Measurements from ENCODE around the gene TSC2.
A peak's percentile ranks its signal among the peaks of the same experiment; 100 is the strongest.

Gene TSC2

DNA sequence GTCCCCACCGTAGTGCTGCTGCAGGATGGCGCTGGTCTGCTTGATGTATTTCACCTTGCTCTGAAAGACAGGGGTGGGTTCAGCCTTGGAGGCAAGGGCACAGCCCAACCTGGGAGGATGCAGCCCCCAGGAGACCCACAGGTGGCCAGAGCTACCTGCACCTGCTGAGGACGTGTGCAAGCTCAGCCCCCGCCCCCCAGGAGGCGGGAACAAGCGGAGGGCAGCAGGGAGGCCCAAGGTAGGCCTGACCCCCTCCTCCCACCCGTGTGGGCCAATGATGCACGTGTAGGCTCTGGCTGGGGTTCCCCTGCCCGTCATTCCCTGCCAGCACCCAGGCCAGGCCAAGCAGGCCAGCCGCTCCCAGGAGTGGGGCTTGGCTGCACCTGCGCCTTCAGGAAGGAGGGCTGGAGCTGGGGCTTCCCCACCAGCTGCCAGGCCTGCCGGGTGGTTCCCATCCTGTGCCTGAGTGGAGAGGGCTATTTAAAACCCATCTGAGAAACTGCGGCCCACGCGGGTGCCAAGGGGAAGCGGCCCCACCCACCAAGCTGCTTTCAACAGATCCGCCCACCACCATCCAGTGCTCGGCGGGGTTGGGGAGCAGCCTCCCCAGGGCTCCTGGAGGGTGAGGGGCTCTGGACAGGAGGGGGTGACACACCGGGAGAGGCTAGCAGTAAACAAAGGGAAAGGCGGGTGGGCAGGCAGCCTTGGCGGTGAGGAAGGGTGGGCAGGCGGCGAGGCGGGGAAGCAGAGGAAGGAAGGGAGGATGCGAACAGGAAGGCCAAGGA lies 3.9 kb upstream of the TSC2 start:
- DNase-seq = peak; percentile 34 to 58

DNA sequence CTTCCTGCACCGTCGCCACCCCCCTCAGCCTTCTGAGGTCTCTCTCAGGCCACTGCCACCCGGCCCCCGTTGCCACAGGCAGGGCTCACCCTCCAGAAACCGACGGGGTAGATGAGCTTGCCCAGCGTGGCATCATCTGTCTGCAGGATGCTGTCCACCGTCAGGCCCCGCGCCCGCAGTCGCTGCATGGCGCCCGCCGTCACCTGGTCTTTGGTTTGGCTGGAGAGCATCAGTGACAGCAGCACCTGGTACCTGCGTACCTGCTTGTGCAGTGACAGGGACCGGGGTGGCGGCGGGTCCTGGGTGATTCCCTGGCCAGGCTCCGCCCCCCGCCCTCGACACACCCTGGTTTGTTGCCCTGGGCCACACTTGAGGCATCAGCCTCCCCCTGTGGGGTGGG lies 3.2 kb upstream of the TSC2 start:
- DNase-seq = no peak

DNA sequence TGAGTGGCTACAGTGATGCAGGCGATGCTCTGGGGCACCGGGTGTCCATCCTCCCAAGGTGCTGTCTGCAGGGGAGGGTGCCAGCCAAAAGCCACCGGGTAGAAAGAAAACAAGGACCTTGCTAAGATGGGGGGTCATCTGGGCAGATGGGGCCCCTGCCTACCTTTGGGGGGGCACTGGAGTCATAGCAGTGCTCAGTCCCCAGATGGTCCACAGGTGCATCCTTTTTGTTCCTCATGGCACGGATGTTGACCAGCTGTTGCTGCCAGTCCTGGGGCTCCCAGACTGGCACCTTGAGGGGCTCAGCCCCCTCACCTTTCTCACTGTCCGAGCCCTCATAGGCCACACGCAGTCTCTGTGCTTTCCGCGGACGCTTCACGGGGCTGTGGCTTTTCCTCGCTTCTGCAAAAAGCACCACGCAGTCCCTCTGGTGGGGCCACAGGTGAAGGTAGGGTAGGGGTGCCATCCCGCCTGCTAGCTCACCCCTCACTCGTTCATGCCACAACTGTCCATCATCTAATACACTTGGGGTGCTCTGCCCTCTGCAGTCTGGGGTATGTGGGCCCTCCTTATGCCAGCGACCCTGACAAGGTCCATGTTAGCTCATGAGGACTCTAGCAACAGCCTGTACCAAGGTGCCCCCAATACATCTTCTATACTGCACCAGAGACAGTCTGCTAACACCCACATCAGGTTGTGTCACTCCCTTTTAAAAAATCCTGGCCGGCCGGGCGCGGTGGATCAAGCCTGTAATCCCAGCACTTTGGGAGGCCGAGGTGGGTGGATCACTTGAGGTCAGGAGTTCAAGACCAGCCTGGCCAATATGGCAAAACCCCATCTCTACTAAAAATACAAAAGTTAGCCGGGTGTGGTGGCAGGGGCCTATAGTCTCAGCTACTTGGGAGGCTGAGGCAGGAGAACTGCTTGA lies 1.6 kb upstream of the TSC2 start:
- no peak for DNase-seq

DNA sequence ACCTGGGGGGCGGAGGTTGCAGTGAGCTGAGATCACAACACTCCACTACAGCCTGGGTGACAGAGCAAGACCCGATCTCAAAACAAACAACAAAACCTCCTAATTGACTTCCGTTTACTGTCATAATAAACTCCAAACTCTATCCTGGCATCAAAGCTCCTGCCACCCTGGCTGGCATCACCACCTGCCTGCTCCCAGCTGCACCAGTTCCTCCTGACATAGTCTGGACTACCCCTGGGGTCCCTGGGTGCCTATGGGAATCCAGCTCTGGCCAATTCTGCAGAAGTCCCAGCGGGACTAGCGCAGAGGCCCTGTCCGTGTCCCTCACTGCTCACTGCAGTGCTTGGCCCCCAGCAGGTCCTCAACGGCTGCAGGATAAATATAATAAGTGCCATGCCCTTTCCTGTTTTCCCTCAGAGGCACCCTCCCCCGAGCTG lies 874 bp upstream of the TSC2 start:
- peak in 1 of 2 experiments; percentile 64 for DNase-seq

DNA sequence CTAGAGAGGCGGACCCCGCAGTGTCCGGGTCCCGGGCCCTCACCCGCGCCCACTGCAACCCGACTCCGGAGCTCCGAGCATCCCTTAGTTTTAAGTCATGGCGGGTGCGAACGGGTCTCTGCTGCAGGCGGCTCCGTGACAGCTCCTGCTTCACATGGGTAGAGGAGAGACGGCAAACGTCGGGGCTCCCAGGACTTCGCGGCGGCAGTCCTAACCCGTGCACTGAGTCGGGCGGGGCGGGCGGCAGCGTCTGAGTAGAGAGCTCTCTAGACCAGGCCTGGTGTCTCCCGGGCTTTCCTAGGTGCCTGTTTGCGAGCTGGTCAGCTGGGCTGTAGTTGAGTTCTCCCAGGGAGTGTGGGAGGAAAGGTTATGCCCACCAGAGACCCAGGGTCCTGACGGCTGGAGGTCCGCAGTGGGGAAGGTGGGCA lies 345 bp downstream of the TSC2 start:
- DNase-seq = no peak

DNA sequence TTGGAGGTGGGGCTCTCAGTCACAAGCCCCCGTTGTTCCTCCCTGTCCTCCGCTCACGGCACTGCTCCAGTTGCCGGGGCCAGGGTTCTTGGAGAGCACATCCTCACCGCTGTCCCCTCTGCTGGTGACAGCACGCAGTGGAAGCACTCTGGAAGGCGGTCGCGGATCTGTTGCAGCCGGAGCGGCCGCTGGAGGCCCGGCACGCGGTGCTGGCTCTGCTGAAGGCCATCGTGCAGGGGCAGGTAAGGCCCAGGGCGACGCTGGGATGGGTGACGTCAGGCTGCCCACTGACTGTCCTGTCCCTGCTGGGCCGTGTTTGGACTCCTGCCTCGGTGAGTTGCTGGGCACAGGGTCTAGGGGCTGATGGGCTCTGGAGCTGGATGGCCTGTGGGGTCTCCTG lies 5.4 kb downstream of the TSC2 start:
- DNase-seq = no peak

DNA sequence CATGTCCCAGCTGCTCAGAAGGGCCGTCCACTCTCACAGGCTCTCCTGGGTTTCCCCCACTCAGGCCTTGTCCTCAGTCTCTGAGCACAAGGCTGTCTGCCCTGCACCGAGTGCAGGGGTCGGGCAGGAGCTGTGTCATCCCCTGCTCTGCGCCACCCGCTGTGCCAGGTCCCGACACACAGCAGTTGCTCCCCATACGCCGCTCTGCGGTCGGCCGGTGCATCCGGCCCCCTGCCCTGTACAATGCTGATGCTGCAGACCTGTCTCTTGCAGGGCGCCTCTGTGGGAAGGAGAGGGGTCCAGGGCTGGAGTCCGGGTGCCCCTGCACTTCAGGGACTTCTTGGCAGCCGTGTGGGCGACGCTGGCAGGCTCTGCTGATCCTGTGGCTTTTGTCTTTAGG lies 6.1 kb downstream of the TSC2 start:
- no peak for DNase-seq

DNA sequence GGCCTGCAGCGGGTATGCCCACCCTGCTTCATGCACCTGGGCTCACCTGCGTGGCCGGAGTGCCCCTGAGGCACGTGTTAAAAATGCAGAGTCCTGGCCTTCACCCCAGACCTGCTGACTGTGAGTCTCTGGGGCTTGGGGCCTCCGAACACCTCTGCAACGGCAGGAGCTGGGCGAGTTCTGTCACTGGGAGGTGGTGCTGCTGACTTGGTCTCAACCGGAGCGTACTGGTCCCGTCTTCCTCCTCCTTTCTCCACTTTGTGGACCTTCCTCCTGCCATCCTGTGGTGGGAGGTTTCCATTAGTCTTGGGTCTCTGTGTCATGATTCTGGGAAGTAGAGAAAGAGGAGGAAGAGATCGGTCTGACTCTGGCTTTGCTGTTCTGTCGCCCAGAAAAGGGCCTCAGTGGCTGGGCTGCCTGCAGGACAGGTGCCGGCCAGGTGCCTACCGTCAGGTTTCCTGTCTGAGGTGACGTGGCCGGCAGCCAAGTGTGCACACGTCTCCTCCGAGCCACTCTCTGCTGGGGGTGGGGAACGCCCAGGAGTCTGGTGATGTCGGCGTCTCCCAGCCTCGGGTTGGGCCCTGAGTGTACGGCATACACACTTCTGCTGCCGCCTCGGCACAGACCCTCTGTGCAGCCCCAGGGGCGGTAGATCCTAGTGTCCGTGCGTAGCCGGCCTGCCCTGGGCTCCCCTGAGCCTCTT lies 6.9 kb downstream of the TSC2 start:
- peak; percentile 91 to 95 for DNase-seq

DNA sequence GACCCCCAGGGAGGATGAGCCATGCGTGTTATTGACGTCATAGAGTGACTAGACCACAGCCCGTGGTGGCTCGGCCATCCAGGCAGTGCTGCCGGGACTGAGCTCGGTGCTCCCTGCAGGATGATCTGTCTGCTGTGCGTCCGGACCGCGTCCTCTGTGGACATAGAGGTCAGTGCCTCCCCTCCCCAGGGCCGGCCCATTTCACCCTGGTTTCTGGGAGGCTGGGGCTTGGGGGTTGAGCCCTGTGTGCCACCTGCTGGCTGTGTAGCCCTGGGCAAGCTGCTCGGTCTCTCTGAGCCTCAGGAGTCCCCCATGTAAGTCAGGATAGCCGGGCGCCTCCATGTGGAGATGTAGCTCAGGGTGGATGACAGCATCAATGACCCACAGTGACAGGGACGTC lies 8.3 kb downstream of the TSC2 start:
- no peak for DNase-seq

DNA sequence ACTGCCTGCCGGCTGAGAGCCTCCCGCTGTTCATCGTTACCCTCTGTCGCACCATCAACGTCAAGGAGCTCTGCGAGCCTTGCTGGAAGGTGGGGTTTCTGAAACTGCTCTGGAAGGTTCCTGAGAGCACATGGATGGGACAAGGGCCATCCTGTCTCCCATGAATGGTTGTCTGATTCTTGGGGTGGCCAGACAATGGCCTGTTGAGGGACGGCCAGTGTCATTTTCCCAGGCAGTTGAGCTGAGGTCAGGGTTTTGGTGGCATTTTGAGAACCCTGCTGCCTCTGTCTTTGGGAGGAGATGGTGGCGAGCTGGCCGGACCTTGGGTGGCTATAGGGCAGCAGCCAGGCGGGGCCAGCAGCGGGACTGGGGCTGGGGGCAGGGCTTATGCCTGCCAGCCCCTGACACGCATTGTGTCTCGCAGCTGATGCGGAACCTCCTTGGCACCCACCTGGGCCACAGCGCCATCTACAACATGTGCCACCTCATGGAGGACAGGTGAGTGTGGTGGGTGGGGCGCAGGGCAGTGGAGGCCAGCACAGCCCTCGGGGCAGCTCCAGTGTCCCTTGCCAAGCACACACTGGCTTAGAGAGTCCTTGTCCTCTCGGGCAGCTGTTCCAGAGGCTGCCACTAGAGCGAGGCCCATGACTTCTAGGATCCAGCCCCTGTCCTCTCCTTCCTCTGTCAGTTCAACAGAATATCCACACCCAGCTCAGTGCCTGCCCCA lies 9.1 kb downstream of the TSC2 start:
- no peak for DNase-seq

DNA sequence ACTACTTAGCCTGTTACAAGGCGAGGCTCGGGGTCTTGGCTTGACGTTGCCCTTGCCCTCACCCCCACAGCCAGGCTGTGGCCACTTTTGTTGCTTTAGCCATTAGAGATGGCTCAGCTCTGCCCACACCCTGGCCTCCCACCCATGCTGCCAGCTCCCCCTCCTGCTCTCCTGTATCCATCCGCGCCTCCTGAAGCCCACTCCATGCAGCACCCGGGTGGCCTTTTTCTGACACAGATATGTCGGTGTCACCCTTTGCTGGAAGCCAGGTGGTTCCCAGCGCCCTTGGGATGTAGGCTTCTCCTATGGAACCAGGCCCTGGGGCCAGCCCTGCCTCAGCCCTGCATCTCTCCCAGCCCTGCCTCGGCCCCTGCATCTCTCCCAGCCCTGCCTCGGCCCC lies 9.7 kb downstream of the TSC2 start:
- no peak for DNase-seq

DNA sequence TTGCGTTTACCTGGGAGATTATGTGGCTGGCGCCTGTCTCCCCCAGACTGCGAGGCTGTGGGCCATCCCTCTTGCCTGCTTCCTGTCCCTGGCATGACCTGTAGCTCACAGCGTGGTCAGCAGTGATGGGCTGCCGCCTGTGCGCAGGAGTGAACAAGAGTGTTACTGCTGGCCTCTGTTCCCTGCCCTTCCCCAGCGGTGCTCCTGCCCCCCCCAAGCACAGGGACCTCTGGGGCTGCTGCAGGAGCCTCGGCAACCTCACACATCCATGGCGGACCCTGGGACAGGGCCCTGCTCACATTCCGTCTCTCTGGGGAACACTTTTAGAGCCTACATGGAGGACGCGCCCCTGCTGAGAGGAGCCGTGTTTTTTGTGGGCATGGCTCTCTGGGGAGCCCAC lies 10.6 kb downstream of the TSC2 start:
- DNase-seq = no peak

DNA sequence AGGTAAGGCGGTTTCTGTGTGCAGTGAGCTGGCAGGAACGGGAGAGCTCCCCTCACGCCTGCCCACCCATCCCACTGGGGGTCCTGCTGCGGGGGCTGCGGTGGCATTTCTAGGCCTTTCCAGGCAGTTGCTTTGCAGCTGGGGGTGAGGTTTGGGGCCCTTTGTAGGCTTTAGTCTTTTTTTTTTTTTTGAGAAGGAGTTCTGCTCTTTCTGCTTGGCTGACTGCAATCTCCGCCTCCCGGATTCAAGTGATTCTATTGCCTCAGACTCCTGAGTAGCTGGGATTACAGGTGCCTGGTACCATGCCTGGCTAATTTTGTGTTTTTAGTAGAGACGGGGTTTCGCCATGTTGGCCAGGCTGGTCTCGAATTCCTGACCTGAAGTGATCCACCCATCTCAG lies 11.1 kb downstream of the TSC2 start:
- DNase-seq = no peak

DNA sequence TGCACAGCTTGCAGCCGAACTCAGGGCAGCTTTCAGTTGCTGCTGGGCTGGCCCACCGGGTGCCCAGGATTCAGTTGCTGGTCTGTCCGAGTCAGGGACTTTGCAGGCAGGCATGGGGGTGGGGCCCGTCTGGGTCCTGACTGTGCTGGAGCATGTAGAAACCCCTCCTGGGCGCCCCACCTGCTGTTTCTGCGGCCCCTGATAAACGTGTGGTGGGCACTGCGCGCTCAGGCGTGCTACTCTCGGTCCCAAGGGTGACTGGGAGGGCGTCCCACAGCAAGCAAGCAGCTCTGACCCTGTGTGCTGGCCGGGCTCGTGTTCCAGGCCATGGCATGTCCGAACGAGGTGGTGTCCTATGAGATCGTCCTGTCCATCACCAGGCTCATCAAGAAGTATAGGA lies 12.6 kb downstream of the TSC2 start:
- no peak for DNase-seq

DNA sequence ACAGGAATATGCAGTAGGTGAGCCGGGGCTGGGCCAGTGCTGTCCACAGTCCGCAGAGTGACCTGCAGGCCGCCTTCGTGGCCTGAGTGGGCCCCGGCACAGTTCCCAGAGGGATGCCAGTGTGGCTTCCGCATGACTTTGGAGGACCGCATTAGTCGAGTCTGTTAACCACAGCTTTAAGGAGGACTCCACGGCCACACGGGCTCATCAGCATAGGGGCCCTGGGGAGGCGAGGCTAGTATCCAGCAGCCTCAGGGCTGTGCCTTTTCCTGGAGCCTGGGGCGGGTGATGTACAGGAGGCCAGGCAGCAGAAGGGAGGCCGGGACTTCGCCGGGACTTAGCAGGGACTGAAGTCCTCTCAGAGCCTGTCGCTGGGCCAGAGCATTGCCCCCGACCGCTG lies 13.2 kb downstream of the TSC2 start:
- DNase-seq = no peak

DNA sequence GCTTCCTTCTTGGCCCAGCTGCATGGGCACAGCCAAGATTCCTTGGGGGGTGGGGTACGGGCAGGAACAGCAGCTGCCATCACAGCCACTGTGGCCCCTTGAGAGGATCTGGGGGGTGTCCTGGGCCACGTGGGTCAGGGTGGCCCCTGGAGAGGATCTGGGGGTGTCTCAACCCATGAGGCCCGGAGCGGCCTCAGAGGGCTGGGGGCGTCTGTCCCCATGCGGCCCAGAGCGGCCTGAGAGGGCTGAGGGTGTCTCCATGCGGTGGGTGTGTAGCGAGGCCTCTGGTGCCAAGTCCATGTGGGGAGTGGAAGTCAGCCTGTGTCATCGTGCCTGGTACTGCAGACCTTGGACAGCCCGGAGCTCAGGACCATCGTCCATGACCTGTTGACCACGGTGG lies 13.7 kb downstream of the TSC2 start:
- DNase-seq = no peak

DNA sequence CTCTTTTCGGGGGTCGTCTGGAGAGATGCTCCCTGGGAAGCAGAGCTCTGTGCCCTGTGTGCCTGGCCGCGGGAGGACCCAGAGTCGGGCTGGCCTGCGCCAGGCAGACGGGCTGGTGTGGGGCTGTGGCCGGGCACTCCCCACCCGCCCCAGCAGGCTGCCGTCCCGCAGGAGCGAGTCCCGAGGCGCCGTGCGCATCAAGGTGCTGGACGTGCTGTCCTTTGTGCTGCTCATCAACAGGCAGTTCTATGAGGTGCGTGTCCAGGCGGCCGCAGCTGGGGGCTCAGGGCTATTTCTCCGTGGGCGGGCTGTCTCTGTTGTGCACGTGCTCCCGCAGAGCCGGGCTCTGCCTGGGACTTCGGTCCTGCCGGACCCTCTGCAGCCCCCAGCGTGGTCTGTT lies 15.0 kb downstream of the TSC2 start:
- DNase-seq = no peak

DNA sequence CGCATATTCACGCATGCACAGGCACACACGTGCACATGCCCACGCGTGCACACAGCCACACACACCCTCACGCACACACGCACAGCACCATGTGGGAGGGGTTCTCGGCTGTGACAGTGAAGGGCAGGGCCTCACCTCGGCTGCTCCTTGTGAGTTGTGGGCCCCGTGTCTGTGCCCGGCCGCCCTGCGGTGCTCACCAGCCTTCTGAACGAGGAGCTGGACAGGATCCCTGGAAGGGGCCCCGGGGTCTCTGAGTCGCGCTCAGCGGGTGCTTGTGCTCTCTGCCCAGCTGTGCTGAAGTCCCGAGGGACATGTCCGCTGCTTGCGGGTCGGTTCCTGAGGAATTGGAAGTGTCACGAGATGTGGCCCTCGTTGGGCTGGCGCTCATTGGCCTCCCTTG lies 16.1 kb downstream of the TSC2 start:
- DNase-seq = no peak

DNA sequence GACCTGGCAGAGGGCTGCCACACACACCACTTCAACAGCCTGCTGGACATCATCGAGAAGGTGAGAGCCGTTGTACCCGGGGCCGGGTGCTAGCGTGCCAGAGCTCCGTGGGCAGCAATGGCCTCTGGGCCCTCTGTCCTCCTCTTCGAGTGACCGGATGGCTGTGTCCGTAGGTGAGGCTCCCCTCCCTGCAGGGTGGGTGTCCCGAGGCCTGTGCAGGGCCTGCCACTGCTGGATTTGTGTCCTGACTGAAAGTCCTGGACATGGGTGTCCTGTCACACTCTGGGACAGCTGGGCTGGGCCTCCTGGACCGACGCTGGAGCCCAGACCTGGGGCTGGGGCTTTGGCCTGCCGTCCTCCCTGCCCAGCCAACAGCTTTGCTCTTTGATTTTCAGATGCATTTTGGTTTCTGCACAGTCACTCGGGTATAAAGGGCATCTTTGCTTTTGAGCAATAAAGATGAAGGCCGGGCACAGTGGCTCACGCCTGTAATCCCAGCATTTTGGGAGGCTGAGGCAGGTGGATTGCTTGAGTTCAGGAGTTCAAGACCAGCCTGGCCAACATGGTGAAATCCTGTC lies 16.7 kb downstream of the TSC2 start:
- no peak for DNase-seq

DNA sequence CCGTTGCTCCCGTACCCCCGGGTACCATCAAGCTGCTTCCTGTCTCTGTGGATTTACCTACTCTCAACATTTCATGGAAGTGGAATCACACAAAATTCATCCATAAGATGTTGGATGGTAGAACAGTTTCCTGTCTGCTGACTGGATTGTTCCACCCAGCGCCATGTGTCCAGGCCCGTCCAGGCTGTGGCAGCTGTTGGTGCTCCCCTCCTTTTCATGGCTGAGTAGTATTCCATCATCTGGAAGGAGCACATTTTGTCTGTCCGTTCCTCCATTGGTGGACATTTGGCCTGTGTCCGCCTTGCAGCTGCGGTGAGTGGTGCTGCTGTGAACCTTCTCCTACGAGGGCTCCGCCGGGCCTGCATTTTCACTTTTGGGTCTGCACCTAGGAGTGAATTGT lies 18.4 kb downstream of the TSC2 start:
- no peak for DNase-seq

DNA sequence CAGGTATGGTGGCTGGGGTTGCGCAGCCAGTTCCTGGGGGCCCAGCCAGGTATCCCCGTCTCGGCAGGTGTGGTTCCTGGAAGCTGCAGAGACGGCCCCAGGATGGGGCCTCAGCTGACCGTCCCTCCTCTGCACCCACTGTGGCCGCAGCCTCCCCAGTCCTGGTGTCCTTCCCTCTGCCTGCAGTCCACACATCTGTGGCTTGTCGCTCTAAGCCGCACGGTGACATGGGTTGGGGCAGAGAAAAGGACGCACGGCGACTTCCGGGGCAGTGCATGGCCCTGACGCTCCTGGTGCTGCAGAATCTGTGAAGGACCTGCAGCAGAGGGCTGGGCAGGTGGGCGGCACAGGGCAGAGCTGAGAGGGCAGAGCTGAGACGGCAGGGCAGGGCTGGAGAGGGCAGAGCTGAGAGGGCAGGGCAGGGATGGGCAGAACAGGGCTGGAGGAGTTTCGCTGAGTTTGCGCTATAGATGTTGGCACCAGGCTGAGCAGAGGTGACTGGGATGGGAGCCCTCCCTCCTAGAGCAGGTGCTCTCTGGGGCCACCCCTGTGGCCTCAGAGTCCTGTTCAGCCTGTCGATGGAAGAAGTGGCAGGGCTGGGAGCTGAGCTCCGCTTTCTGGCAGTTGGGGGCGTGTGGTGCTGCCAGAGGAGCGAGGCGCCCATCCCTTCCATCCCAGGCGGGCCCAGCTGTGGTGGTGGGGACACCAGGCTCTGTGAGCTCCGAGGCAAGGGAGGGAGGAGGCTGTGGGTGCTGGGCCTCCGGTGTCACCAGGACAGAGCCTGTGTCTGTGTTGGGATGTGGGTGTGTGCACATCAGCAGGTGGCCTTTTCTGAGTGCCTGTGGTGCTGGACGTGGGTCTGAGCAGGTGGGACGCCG lies 23.0 kb downstream of the TSC2 start:
- no peak for DNase-seq
